GM12878 (cell line): Measurements from ENCODE around the gene INTS14. TPM values are rescaled to one million over a fixed set of nuclear protein-coding genes. Genes with fewer than 3 reads are reported as not detected.
A peak's percentile ranks its signal among the peaks of the same experiment; 100 is the strongest.

Experiments used
- ATAC-seq: fragments of 200-7000 bp; cut with Tn5 transposase; 3 replicates; pipeline ENCODE4 v1.9.1; 2020; ENCODE audit warnings: mild to moderate bottlenecking, moderate library complexity
- BruUV-seq: library from RNA; stranded (reverse); fragments of 400-500 nt; replicated peaks from 2 replicates; lab custom pipeline; 2021; lab: Mats Ljungman, UMichigan
- CTCF ChIA-PET: fragments of 300-600 bp; sonication (Branson Sonifier 250); formaldehyde crosslinking; extraction: SDS; loops from one replicate; lab custom pipeline; 2021; ENCODE audit warnings: inconsistent platforms; lab: Yijun Ruan, JAX
- POLR2A ChIA-PET: fragments of 350-600 bp; formaldehyde crosslinking; extraction: SDS; loops from one replicate; lab custom pipeline; 2021; ENCODE audit warnings: inconsistent platforms; lab: Charles Lee
- RAD21 ChIA-PET: fragments of 300-600 bp; sonication (Branson Sonifier 250); formaldehyde crosslinking; loops from one replicate; lab custom pipeline; 2023; ENCODE audit warnings: antibody characterized with exemption; ENCODE audit not compliant: unreplicated experiment; lab: Charles Lee
- SMC1A ChIA-PET: fragments of 300-600 bp; sonication (Branson Sonifier 250); formaldehyde crosslinking; loops from one replicate; lab custom pipeline; 2023; ENCODE audit not compliant: unreplicated experiment, uncharacterized antibody; lab: Charles Lee
- DNase-seq: peaks from one replicate; pipeline ENCODE4 v3.0.0-alpha.2; 2011; ENCODE audit warnings: low read depth, low spot score
- FAIRE-seq: peaks from 3 replicates; lab custom pipeline; 2011; peaks lifted over from hg19 to GRCh38; lab: Jason Lieb, UNC
- H2AFZ ChIP-seq: 2 replicates; pipeline ENCODE4 v1.6.0; 2011; ENCODE audit warnings: low read depth, low read length, control low read depth; ENCODE audit not compliant: control insufficient read depth
- H3K27ac ChIP-seq: 2 replicates; pipeline ENCODE4 v1.5.1; 2011; ENCODE audit warnings: control low read depth; ENCODE audit not compliant: control insufficient read depth, insufficient read depth
- H3K27me3 ChIP-seq, 2 experiments: replicated peaks in 1 of 2; 2 replicates each; pipeline versions ENCODE4 v1.6.0 to v1.6.1; 2011; ENCODE audit warnings: low read length in 1 of 2; ENCODE audit not compliant: control insufficient read depth in 2 of 2, insufficient read depth in 2 of 2
- H3K36me3 ChIP-seq, 2 experiments: 2 replicates each; pipeline ENCODE4 v1.5.1; 2011; ENCODE audit warnings: low read length in 1 of 2; ENCODE audit not compliant: control insufficient read depth in 2 of 2, insufficient read depth in 2 of 2
- H3K4me1 ChIP-seq: 2 replicates; pipeline ENCODE4 v1.6.1; 2011; ENCODE audit warnings: mild to moderate bottlenecking, low read length, moderate library complexity, mixed read lengths; ENCODE audit not compliant: control insufficient read depth, insufficient read depth
- H3K4me2 ChIP-seq: 2 replicates; pipeline ENCODE4 v1.6.0; 2011; ENCODE audit warnings: control low read depth; ENCODE audit not compliant: control insufficient read depth, insufficient read depth
- H3K4me3 ChIP-seq: fragments of 200-600 bp; sonication (generic); 2 replicates; pipeline ENCODE4 v1.5.1; 2016
- H3K79me2 ChIP-seq: 2 replicates; pipeline ENCODE4 v1.6.0; 2011; ENCODE audit warnings: low read length; ENCODE audit not compliant: control insufficient read depth, insufficient read depth
- H3K9ac ChIP-seq: 2 replicates; pipeline ENCODE4 v1.8.0; 2011; ENCODE audit warnings: low read length, control low read depth, mixed read lengths; ENCODE audit not compliant: control insufficient read depth, insufficient read depth
- H3K9me3 ChIP-seq: replicated peaks from 3 replicates; pipeline ENCODE4 v1.5.1; 2011; ENCODE audit warnings: mild to moderate bottlenecking, low read length; ENCODE audit not compliant: control insufficient read depth, insufficient read depth
- H4K20me1 ChIP-seq: 2 replicates; pipeline ENCODE4 v1.6.0; 2011; ENCODE audit not compliant: control insufficient read depth, insufficient read depth
- BACH1 ChIP-seq: fragments of 450-650 bp; IDR thresholded peaks from 2 replicates; pipeline ENCODE4 v1.6.1; 2017; ENCODE audit warnings: mild to moderate bottlenecking, borderline replicate concordance
- BRCA1 ChIP-seq: IDR thresholded peaks from 2 replicates; pipeline ENCODE4 v1.6.1; 2011; ENCODE audit warnings: low read depth, low read length, improper control_type of control experiment
- CBFB ChIP-seq: IDR thresholded peaks from 2 replicates; pipeline ENCODE4 v1.6.1; 2016; ENCODE audit warnings: antibody characterized with exemption, low read depth
- IKZF1 ChIP-seq: fragments of 450-650 bp; conservative IDR thresholded peaks from 2 replicates; pipeline ENCODE4 v1.6.1; 2017; ENCODE audit warnings: antibody characterized with exemption, mild to moderate bottlenecking
- IKZF2 ChIP-seq, 2 experiments: fragments of 450-650 bp; IDR thresholded peaks; 2 replicates each; pipeline ENCODE4 v1.6.1; 2017; ENCODE audit warnings: mild to moderate bottlenecking in 2 of 2, moderate library complexity in 2 of 2
- POLR2AphosphoS5 ChIP-seq: IDR thresholded peaks from 2 replicates; pipeline ENCODE4 v1.6.1; 2011; ENCODE audit warnings: mild to moderate bottlenecking, low read length, inconsistent platforms
- RAD21 ChIP-seq: IDR thresholded peaks from 2 replicates; pipeline ENCODE4 v1.6.1; 2011; ENCODE audit warnings: mild to moderate bottlenecking, low read depth, low read length, moderate library complexity; ENCODE audit not compliant: insufficient read depth
- RFX5 ChIP-seq: IDR thresholded peaks from 2 replicates; pipeline ENCODE4 v1.6.1; 2011; ENCODE audit warnings: low read depth, low read length, improper control_type of control experiment
- SIX5 ChIP-seq: IDR thresholded peaks from 2 replicates; pipeline ENCODE4 v1.6.1; 2011; ENCODE audit warnings: mild to moderate bottlenecking, low read depth, low read length, moderate library complexity; ENCODE audit not compliant: severe bottlenecking
- SKIL ChIP-seq: fragments of 450-650 bp; IDR thresholded peaks from 2 replicates; pipeline ENCODE4 v1.6.1; 2017; ENCODE audit warnings: mild to moderate bottlenecking, low read depth, inconsistent platforms; ENCODE audit not compliant: poor library complexity, severe bottlenecking
- ZNF622 ChIP-seq: fragments of 450-650 bp; IDR thresholded peaks from 2 replicates; pipeline ENCODE4 v1.6.1; 2017; ENCODE audit warnings: mild to moderate bottlenecking, inconsistent platforms
- ZNF687 ChIP-seq: fragments of 450-650 bp; IDR thresholded peaks from 2 replicates; pipeline ENCODE4 v1.6.1; 2017; ENCODE audit warnings: mild to moderate bottlenecking, moderate library complexity
- ZSCAN29 ChIP-seq: fragments of 450-650 bp; IDR thresholded peaks from 2 replicates; pipeline ENCODE4 v1.6.1; 2017; ENCODE audit warnings: mild to moderate bottlenecking, moderate library complexity
- WGBS: methylation state at CpG from one replicate; pipeline ENCODE4 v1.1.6; 2016; ENCODE audit warnings: low lambda C conversion rate; ENCODE audit not compliant: insufficient replicate concordance, insufficient coverage; ENCODE audit errors: missing lambda C conversion rate; 5-methylcytosine and 5-hydroxymethylcytosine counted together
- in situ Hi-C: fragments of 300-500 bp; cut with MboI; formaldehyde crosslinking; loops from 9 replicates; pipeline ENCODE4 v1.14.3; 2018; ENCODE audit warnings: mixed read lengths
- intact Hi-C: fragments of 100-400 bp; cut with micrococcal nuclease; formaldehyde crosslinking; loops from one replicate; pipeline ENCODE4 v1.14.2; 2022; ENCODE audit not compliant: unreplicated experiment
- polyA plus RNA-seq, 11 experiments: library from polyadenylated mRNA; depleted of rRNA in 4 of 11; unstranded in 6 of 11; stranded (reverse) in 5 of 11; fragments of >200 nt; fragmentation: Nextera tagmentation in 4 of 11; fragmentation: Illumina TruSeq in 1 of 11; extraction: Ambion mirVana in 4 of 11; extraction: Trizol in 1 of 11; gene quantifications; 1 replicate in 1 of 11; 2 replicates in 10 of 11; pipeline versions ENCODE4 v1.2.1 to v1.2.3, GENCODE V29; 2011 to 2016; ENCODE audit warnings: inconsistent platforms in 2 of 11, missing spikeins in 2 of 11, low read depth in 1 of 11
- total RNA-seq, 4 experiments: library from RNA; depleted of rRNA in 3 of 4; stranded (reverse); fragments of >200 nt in 3 of 4; fragmentation: Illumina TruSeq in 1 of 4; extraction: Trizol in 1 of 4; gene quantifications; 2 replicates each; pipeline versions ENCODE4 v1.2.1 to v1.2.3, GENCODE V29; 2013 to 2021
- TF ChIP-seq, protein P1 (sequence below): fragments of 450-650 bp; IDR thresholded peaks from 2 replicates; pipeline ENCODE4 v1.6.1; 2016; ENCODE audit warnings: mild to moderate bottlenecking, moderate library complexity, borderline replicate concordance

The INTS14 gene
- total and polyA plus RNA-seq, 10 of the 15 experiments (the other 5 are each of a cell fraction or from before 2014, with no cell fraction given), result 36.8 to 76.9 (median 47.7) TPM

DNA sequence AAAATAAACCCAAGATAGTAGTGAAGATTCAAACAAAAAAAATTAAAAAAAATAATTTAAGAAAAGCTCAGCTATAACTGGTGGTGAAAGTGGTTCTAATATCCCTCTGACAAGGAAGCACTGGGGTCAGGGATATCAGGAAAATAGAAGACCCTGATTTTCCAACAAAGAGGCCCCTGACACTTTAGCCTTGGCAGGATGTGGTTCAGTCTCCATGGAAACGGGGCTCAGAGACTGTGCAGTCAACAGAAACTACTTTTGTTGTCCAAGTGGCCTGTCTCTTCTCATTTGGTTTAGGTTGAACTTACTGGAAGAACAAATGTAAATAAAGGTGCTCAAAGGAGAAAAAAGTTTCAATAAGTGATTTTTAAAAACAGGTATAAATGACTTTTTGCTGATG, 27.2 kb downstream of the INTS14 start:
- peak overlapping the region; percentile 61 for H3K4me2 ChIP-seq
- peaks cover 4% of the 10 kb centered on the region; the same call in 1 of the 2 replicates for H3K4me1 ChIP-seq
- no peaks in the 10 kb centered on the region for H3K79me2 ChIP-seq
- intact Hi-C loops, result loop anchor here (5.0 kb wide), 1 partner anchor 181 kb away; no protein-coding TSS in a partner anchor
- no peaks in the 10 kb centered on the region for H4K20me1 ChIP-seq
- FAIRE-seq (no peak), ATAC-seq (peak; percentile 94), DNase-seq (peak; percentile 28)
- H3K36me3 ChIP-seq, result peaks cover 7 to 23% of the 10 kb centered on the region in 2 experiments; a peak in 3 of 4 replicates
- in situ Hi-C loops, result no loop called here
- POLR2A ChIA-PET, result no interaction called here
- H3K9me3 ChIP-seq, result no peaks in the 10 kb centered on the region
- BruUV-seq, result no TSS peak
- WGBS, result 0% methylated on average over 1 of the region's 1 CpG
- no peak overlapping the region for H2AFZ ChIP-seq
- H3K27me3 ChIP-seq, result no peaks in the 10 kb centered on the region
- RAD21 ChIA-PET, result no interaction called here
- CTCF ChIA-PET, result interaction anchor here (1.2 to 1.4 kb wide), 2 partner anchors 11 to 183 kb away, joined by 3 read pairs; no protein-coding TSS in a partner anchor
- H3K9ac ChIP-seq, result no peak overlapping the region
- peak overlapping the region; percentile 50; the same call in 1 of the 2 replicates for H3K27ac ChIP-seq
- H3K4me3 ChIP-seq, result no peak overlapping the region
- SMC1A ChIA-PET, result no interaction called here
- TF ChIP-seq SIX5 (no peak), BRCA1 (no peak), SKIL (no peak), RAD21 (no peak), IKZF1 (peak; percentile 26; the same call in 1 of the 2 replicates), RFX5 (no peak), IKZF2 (IDR thresholded peaks at IDR 0.05) (peak; percentile 45 to 49; a peak in 2 of 4 replicates), ZNF622 (no peak), ZNF687 (0 out of 2 replicates have a peak, but pooled peaks have one; percentile 21), POLR2AphosphoS5 (no peak), CBFB (0 out of 2 replicates have a peak, but pooled peaks have one; percentile 29), ZSCAN29 (no peak), BACH1 (no peak)
- TF ChIP-seq, protein P1, sequence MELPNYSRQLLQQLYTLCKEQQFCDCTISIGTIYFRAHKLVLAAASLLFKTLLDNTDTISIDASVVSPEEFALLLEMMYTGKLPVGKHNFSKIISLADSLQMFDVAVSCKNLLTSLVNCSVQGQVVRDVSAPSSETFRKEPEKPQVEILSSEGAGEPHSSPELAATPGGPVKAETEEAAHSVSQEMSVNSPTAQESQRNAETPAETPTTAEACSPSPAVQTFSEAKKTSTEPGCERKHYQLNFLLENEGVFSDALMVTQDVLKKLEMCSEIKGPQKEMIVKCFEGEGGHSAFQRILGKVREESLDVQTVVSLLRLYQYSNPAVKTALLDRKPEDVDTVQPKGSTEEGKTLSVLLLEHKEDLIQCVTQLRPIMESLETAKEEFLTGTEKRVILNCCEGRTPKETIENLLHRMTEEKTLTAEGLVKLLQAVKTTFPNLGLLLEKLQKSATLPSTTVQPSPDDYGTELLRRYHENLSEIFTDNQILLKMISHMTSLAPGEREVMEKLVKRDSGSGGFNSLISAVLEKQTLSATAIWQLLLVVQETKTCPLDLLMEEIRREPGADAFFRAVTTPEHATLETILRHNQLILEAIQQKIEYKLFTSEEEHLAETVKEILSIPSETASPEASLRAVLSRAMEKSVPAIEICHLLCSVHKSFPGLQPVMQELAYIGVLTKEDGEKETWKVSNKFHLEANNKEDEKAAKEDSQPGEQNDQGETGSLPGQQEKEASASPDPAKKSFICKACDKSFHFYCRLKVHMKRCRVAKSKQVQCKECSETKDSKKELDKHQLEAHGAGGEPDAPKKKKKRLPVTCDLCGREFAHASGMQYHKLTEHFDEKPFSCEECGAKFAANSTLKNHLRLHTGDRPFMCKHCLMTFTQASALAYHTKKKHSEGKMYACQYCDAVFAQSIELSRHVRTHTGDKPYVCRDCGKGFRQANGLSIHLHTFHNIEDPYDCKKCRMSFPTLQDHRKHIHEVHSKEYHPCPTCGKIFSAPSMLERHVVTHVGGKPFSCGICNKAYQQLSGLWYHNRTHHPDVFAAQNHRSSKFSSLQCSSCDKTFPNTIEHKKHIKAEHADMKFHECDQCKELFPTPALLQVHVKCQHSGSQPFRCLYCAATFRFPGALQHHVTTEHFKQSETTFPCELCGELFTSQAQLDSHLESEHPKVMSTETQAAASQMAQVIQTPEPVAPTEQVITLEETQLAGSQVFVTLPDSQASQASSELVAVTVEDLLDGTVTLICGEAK, result no peak; the same call in 1 of the 2 replicates
